Fibroblast of lung (primary cell): ENCODE measurements around the gene CCDC38. TPM values are rescaled to one million over a fixed set of nuclear protein-coding genes. Genes with fewer than 3 reads are reported as not detected.
A peak's percentile ranks its signal among the peaks of the same experiment; 100 is the strongest.
"Not testable (repeated sequence)": the region's sequence is repeated elsewhere in the genome, so short reads cannot be mapped to it uniquely, and the experiment has no call there.

Experiments
- DNase-seq, 2 donors: peaks; one replicate each; pipeline versions ENCODE4 v3.0.0 to v3.0.0-alpha.2; 2010; ENCODE audit warnings: low read depth in 2 of 2
- H2AFZ ChIP-seq: 2 replicates; pipeline ENCODE4 v1.5.1; 2012; ENCODE audit warnings: low read length, control low read depth, inconsistent platforms
- H3K27ac ChIP-seq: 2 replicates; pipeline ENCODE4 v1.5.1; 2011; ENCODE audit warnings: low read length, control low read depth; ENCODE audit not compliant: insufficient read depth
- H3K27me3 ChIP-seq: 2 replicates; pipeline ENCODE4 v1.5.1; 2011; ENCODE audit warnings: mild to moderate bottlenecking, low read length; ENCODE audit not compliant: control insufficient read depth, insufficient read depth
- H3K36me3 ChIP-seq: 2 replicates; pipeline ENCODE4 v1.5.1; 2011; ENCODE audit warnings: low read length; ENCODE audit not compliant: control insufficient read depth, insufficient read depth
- H3K4me1 ChIP-seq: 2 replicates; pipeline ENCODE4 v1.5.1; 2011; ENCODE audit warnings: low read length; ENCODE audit not compliant: control insufficient read depth, insufficient read depth; ENCODE audit errors: extremely low read depth
- H3K4me2 ChIP-seq: 2 replicates; pipeline ENCODE4 v1.5.1; 2011; ENCODE audit warnings: low read length, control low read depth; ENCODE audit not compliant: insufficient read depth; ENCODE audit errors: extremely low read depth
- H3K4me3 ChIP-seq, 4 experiments: fragments of 200-600 bp in 1 of 4; sonication (generic) in 1 of 4; replicated peaks in 1 of 4; 2 replicates each; pipeline ENCODE4 v1.5.1; 2011 to 2016; ENCODE audit warnings: low read length in 4 of 4, low read depth in 3 of 4, mild to moderate bottlenecking in 3 of 4, control low read depth in 2 of 4, inconsistent platforms in 1 of 4, mixed read lengths in 1 of 4; ENCODE audit not compliant: insufficient read depth in 1 of 4; ENCODE audit errors: control extremely low read depth in 1 of 4
- H3K79me2 ChIP-seq: 2 replicates; pipeline ENCODE4 v1.5.1; 2012; ENCODE audit warnings: mild to moderate bottlenecking, low read length, inconsistent platforms; ENCODE audit not compliant: control insufficient read depth, insufficient read depth
- H3K9ac ChIP-seq: 2 replicates; pipeline ENCODE4 v1.5.1; 2011; ENCODE audit warnings: mild to moderate bottlenecking, low read length, control low read depth; ENCODE audit not compliant: insufficient read depth
- H3K9me3 ChIP-seq: 2 replicates; pipeline ENCODE4 v1.5.1; 2012; ENCODE audit warnings: low read depth, low read length; ENCODE audit not compliant: control insufficient read depth, insufficient read depth
- H4K20me1 ChIP-seq: 2 replicates; pipeline ENCODE4 v1.5.1; 2011; ENCODE audit warnings: low read length; ENCODE audit not compliant: control insufficient read depth, insufficient read depth; ENCODE audit errors: extremely low read depth
- CTCF ChIP-seq, 2 donors: IDR thresholded peaks in 1 of 2; conservative IDR thresholded peaks in 1 of 2; 1 replicate in 1 of 2; 2 replicates in 1 of 2; pipeline ENCODE4 v1.5.1; 2011 to 2012; ENCODE audit warnings: low read length in 2 of 2, control low read depth in 1 of 2, inconsistent platforms in 1 of 2, low read depth in 1 of 2, mild to moderate bottlenecking in 1 of 2
- EZH2 ChIP-seq: IDR thresholded peaks from 2 replicates; pipeline ENCODE4 v1.5.1; 2012; ENCODE audit warnings: low read length, control low read depth, mild to moderate bottlenecking; ENCODE audit errors: missing control alignments
- polyA plus RNA-seq, 2 donors: library from polyadenylated mRNA; depleted of rRNA in 1 of 2; stranded (reverse) in 1 of 2; unstranded in 1 of 2; fragments of >200 nt; gene quantifications; 2 replicates each; pipeline ENCODE4 v1.2.1, GENCODE V29; 2011 to 2012; ENCODE audit warnings: missing spikeins in 1 of 2
- total RNA-seq: library from RNA; depleted of rRNA; stranded (reverse); fragments of >200 nt; gene quantifications from 2 replicates; pipeline ENCODE4 v1.2.1, GENCODE V29; 2014

The CCDC38 gene
- total and polyA plus RNA-seq, 2 donors (not counting 1 experiment from before 2014, with no cell fraction given) = 0.05 TPM; not detected in 1

- Histone ChIP-seq H3K4me3 (no peak overlapping the region), H3K79me2 (no peaks in the 10 kb centered on the region), H2AFZ (no peak overlapping the region), H3K4me1 (no peaks in the 10 kb centered on the region), H3K9ac (no peak overlapping the region), H4K20me1 (no peaks in the 10 kb centered on the region), H3K27ac (no peak overlapping the region), H3K9me3 (no peaks in the 10 kb centered on the region), H3K36me3 (no peaks in the 10 kb centered on the region), H3K27me3 (no peaks in the 10 kb centered on the region), H3K4me2 (no peak overlapping the region)
- TF ChIP-seq EZH2 (no peak), CTCF (conservative IDR thresholded peaks at IDR 0.05 in 1 of 2, IDR thresholded peaks at IDR 0.05 in 1 of 2; ENCODE audit: low read depth in 1 of 2, low read length in 2 of 2) (no peak)
- peak in 1 of 2 donors; percentile 40 for DNase-seq
These were observed 28.5 kb upstream of the CCDC38 start for GRCh38 chr12:95970905-95971304.

GRCh38 chr12:95969116-95969515, 26.7 kb upstream of the CCDC38 start:
- not testable (repeated sequence) for H3K27me3 ChIP-seq, DNase-seq, H3K79me2 ChIP-seq, H2AFZ ChIP-seq, H3K4me1 ChIP-seq, H3K27ac ChIP-seq, H3K4me3 ChIP-seq, H3K9me3 ChIP-seq, H3K9ac ChIP-seq, H3K36me3 ChIP-seq, H4K20me1 ChIP-seq, H3K4me2 ChIP-seq

GRCh38 chr12:95967301-95967700, 24.9 kb upstream of the CCDC38 start:
- no peaks in the 10 kb centered on the region for H3K36me3 ChIP-seq
- no peak for TF ChIP-seq EZH2
- no peak for TF ChIP-seq CTCF (conservative IDR thresholded peaks at IDR 0.05 in 1 of 2, IDR thresholded peaks at IDR 0.05 in 1 of 2; ENCODE audit: low read depth in 1 of 2, low read length in 2 of 2)
- DNase-seq = no peak
- H2AFZ ChIP-seq = no peak overlapping the region
- H3K9ac ChIP-seq = no peak overlapping the region
- H3K27ac ChIP-seq = no peak overlapping the region
- no peak overlapping the region for H3K4me3 ChIP-seq
- H4K20me1 ChIP-seq = no peaks in the 10 kb centered on the region
- H3K4me1 ChIP-seq = no peaks in the 10 kb centered on the region
- H3K27me3 ChIP-seq = no peaks in the 10 kb centered on the region
- no peaks in the 10 kb centered on the region for H3K9me3 ChIP-seq
- H3K4me2 ChIP-seq = no peak overlapping the region
- H3K79me2 ChIP-seq = no peaks in the 10 kb centered on the region
